Lower leg skin (tissue), 4 donors: ENCODE measurements around the gene DTX4. TPM values are rescaled to one million over a fixed set of nuclear protein-coding genes. Genes with fewer than 3 reads are reported as not detected.

Experiments used
- DNase-seq, 2 donors: peaks; one replicate each; pipeline ENCODE4 v3.0.0-alpha.2; 2019; ENCODE audit warnings: low spot score in 2 of 2
- H3K4me3 ChIP-seq: fragments of 200-600 bp; sonication (generic); 2 replicates; pipeline ENCODE4 v1.5.1; 2017; ENCODE audit warnings: mild to moderate bottlenecking, low read depth; ENCODE audit not compliant: poor library complexity, severe bottlenecking
- POLR2A ChIP-seq, 2 donors: fragments of 450-650 bp; IDR thresholded peaks; one replicate each; pipeline ENCODE4 v1.6.1; 2016 to 2017; ENCODE audit warnings: antibody characterized with exemption in 2 of 2, mild to moderate bottlenecking in 1 of 2, moderate library complexity in 1 of 2
- WGBS, 2 donors: methylation state at CpG; one replicate each; pipeline ENCODE4 v1.1.5; 2018; 5-methylcytosine and 5-hydroxymethylcytosine counted together
- intact Hi-C: fragments of 100-400 bp; cut with DNase I; formaldehyde crosslinking; loops from one replicate; pipeline ENCODE4 v1.15.0; 2023; ENCODE audit warnings: low total_unique reads
- total RNA-seq, 4 donors: library from RNA; depleted of rRNA; stranded (reverse); fragments of >200 nt; gene quantifications; one replicate each; pipeline ENCODE4 v1.1.0, GENCODE V29; 2016
- TF ChIP-seq, protein P1 (sequence below), 3 donors: fragments of 450-650 bp; IDR thresholded peaks; one replicate each; pipeline ENCODE4 v1.5.1; 2016; ENCODE audit warnings: antibody characterized with exemption in 3 of 3, mild to moderate bottlenecking in 3 of 3, moderate library complexity in 2 of 3

DTX4 gene
- total RNA-seq, 4 donors from 2014 or later, result 1.2 to 6.4 (median 3.4) TPM

DNA sequence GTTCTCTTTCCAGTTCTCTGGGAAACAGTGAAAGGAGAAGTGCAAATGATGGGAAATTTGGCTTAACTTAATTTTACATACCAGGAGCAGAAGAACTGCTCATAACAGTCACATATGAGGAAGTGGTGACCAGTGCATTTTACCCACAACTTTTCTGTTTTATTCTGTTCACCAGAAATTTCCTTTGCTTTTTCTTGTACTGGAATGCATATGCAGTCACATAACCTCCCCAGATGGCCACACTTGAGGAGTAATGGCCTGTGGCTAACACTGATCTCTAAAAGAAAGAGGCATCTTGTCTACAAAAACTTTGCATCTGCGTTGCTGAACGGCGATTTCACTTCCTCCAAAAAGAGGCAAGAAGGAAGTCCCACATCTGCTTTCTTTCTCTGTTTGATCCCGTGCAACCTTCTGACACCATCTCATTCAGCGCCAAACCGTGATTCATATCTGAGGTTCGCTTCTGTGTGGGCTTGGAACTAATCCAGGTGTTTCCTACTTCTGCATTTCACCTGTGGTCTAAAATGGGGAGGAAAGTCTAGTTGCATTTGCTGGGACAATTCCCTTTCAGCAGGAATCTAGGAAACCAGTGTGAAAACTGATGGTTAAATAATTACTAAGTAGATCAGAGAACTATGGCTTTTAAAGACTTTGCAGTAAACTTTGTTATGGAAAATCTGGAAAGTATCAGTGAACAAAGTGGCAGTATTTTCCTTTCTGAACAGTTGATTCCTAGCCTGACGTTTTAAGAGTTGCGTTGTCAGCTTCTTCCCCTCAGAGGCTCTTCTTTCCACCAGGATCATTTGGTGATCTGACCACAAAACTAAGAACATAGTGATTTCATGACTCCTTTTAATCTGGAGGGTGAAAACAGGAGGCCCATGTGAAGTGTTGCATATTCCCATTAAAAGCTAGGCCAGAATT is 45.0 kb downstream of the DTX4 start:
- no peak overlapping the region for H3K4me3 ChIP-seq
- 11 to 12% methylated on average over 9 of the region's 9 CpGs for WGBS, 2 donors
- DNase-seq, result peak in 1 of 2 donors; percentile 81
- no peak for TF ChIP-seq POLR2A (IDR thresholded peaks at IDR 0.05)
- TF ChIP-seq, protein P1, sequence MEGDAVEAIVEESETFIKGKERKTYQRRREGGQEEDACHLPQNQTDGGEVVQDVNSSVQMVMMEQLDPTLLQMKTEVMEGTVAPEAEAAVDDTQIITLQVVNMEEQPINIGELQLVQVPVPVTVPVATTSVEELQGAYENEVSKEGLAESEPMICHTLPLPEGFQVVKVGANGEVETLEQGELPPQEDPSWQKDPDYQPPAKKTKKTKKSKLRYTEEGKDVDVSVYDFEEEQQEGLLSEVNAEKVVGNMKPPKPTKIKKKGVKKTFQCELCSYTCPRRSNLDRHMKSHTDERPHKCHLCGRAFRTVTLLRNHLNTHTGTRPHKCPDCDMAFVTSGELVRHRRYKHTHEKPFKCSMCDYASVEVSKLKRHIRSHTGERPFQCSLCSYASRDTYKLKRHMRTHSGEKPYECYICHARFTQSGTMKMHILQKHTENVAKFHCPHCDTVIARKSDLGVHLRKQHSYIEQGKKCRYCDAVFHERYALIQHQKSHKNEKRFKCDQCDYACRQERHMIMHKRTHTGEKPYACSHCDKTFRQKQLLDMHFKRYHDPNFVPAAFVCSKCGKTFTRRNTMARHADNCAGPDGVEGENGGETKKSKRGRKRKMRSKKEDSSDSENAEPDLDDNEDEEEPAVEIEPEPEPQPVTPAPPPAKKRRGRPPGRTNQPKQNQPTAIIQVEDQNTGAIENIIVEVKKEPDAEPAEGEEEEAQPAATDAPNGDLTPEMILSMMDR (IDR thresholded peaks at IDR 0.05), result no peak
- intact Hi-C loops, result no loop called here

- intact Hi-C loops, result no loop called here
- TF ChIP-seq, protein P1 (IDR thresholded peaks at IDR 0.05), result no peak
- no peak for TF ChIP-seq POLR2A (IDR thresholded peaks at IDR 0.05)
- 88 to 95% methylated on average over 4 of the region's 4 CpGs for WGBS, 2 donors
Observed at GRCh38 chr11:59218319-59218718, 46.4 kb downstream of the DTX4 start.

GRCh38 chr11:59218893-59219292 is 47.0 kb downstream of the DTX4 start:
- DNase-seq, result no peak
- no peak overlapping the region for H3K4me3 ChIP-seq
- TF ChIP-seq, protein P1 (IDR thresholded peaks at IDR 0.05), result no peak
- no peak for TF ChIP-seq POLR2A (IDR thresholded peaks at IDR 0.05)
- intact Hi-C loops, result no loop called here
- WGBS, 2 donors, result 59 to 64% methylated on average over 2 of the region's 2 CpGs

More at GRCh38 chr11:59218319-59218718, 46.4 kb downstream of the DTX4 start:
- no peak for DNase-seq
- H3K4me3 ChIP-seq, result no peak overlapping the region

DNA sequence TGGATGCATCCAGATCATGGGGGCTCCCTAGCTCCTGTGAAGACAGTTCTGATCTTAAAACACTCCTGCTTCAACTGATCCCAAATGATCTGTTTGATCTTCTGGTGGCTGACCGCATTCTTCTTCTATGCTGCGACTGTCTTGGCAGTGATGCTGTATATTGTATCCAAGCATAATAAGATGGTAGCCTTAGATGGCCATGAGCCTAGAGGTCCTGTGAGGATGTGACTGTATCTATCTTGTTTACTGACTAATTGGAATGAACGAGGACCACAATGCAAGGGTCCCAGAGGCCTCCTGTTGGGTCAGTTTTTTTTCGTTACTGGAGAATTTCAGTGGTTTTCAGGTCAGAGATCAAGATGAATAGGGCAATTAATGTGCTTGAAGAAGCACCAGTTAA is 47.9 kb downstream of the DTX4 start:
- H3K4me3 ChIP-seq, result no peak overlapping the region
- intact Hi-C loops, result no loop called here
- 71 to 82% methylated on average over 4 of the region's 4 CpGs for WGBS, 2 donors
- TF ChIP-seq, protein P1 (IDR thresholded peaks at IDR 0.05), result no peak
- TF ChIP-seq POLR2A (IDR thresholded peaks at IDR 0.05), result no peak
- DNase-seq, result no peak

GRCh38 chr11:59221441-59221840 is 49.5 kb downstream of the DTX4 start:
- no peak for DNase-seq
- 45 to 58% methylated on average over 4 of the region's 4 CpGs for WGBS, 2 donors

More at GRCh38 chr11:59221441-59221840, 49.5 kb downstream of the DTX4 start:
- intact Hi-C loops, result no loop called here
- H3K4me3 ChIP-seq, result no peak overlapping the region
- TF ChIP-seq, protein P1 (IDR thresholded peaks at IDR 0.05), result no peak
- TF ChIP-seq POLR2A (IDR thresholded peaks at IDR 0.05), result no peak
